ENCODE measurements around the gene TENT5C.

TENT5C gene

DNA sequence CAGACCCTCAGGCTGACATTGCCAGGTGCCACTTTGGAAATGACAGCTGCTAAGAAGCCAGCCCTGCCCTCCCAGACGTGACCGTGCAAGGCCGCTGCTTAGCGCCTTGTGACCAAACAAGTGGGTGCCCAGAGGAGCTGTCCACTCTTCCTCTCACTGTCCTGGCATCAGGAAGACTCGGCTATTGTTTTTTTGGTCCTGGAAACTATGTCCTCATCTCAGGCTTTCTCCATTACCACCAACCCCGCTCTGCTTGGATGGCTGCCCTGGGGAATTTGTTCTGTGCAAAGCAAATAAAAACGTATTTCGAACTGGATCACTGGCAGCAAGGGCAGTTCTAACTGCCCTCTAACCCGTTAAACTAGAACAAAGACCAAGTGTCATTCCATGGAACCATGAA lies 13.7 kb upstream of the TENT5C start:
- DNase-seq (ENCODE audit: low read depth) = no peak

- DNase-seq (ENCODE audit: low read depth) = no peak
Observed at GRCh38 chr1:117594261-117594990, 11.4 kb upstream of the TENT5C start.

DNA sequence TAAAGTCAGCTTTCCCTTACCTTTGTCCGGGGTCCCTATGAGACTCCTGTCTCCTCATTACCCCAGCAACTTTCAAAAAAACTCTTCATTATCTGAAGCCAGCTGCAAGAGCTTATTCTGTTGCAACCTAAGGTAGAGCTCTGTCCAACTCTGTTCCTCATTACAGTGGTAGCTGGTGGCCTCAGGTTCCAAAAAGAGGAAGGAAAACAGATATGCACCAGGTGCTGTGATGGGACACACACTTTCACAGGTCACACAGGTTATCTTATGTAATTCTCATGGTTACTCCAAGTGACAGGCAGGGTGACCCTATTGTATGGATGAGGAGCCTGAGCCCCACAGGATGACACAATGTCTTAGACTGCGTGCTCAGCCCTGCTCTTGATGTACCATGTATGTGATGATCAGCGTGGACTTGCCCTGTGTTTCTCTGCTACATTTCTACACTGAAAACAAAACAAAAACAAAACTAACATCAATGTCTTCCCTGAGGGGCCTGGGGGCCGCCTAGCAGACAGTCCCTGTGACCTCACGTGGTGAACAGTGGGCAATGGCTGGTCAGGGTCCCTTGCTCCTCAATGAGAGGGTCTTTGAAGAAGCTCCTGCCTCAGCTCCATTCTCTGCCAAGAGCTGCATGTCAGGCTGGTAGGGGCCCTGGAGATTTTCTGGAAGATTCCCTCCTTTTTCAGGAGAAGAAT lies 9.7 kb upstream of the TENT5C start:
- no peak for DNase-seq (ENCODE audit: low read depth)

GRCh38 chr1:117598489-117598888 lies 7.4 kb upstream of the TENT5C start:
- DNase-seq (ENCODE audit: low read depth) = no peak

- no peak for DNase-seq (ENCODE audit: low read depth)
Observed at GRCh38 chr1:117599286-117600221, 6.3 kb upstream of the TENT5C start.

- DNase-seq (ENCODE audit: low read depth) = no peak
Observed at GRCh38 chr1:117600325-117600943, 5.4 kb upstream of the TENT5C start.

DNA sequence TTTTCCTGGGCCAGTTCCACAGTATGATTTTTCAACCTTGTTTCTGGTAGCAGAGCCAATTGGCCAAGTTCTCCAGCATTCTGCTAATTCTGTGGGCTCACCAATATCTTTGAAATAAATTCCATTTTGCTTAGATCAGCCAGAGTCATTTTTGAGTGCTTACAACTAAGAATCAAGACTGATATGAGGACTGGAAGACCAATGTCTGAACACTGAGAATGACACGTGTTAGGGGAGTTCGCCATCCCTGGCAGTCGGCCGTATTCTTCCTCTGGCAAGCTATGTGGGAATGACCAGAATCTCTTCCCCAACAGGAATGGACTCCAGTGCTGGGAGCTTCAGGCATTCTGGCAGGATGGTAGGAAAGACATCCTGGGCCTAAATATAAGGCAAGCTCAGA lies 4.9 kb upstream of the TENT5C start:
- no peak for DNase-seq (ENCODE audit: low read depth)

- no peak for DNase-seq (ENCODE audit: low read depth)
Observed at GRCh38 chr1:117602862-117603261, 3.0 kb upstream of the TENT5C start.

DNA sequence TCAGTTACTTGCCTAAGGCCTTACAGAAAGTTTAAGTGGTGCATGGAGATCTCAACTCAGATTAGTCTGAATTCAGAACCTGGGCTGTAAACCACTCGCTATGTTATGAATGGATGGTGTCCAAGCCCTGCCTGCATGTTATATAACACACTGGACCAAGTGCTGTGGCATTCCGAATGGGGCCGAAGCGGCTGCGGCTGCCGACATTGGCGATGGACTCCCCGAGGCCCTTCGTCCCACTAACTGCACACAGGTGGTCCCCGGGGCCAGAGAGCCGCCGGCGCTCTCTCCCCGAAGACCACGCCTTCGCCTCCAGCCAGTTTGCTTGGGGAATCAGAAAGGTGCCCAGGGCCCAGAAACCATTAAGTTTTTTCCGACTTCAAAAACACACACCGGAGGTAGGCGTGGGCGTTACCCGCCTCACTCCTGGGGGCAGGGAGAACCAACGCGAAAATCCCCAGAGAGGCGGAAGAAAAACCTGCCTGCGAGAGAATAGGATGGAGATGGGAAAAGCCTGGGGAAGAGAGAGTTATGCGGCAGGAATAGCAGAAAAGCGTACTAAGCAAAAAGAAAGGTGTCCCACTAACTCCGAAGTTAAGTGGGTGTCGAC lies 579 bp upstream of the TENT5C start:
- peak; percentile 41 for DNase-seq (ENCODE audit: low read depth)

- DNase-seq (ENCODE audit: low read depth) = no peak
Observed at GRCh38 chr1:117606649-117607430, 992 bp downstream of the TENT5C start.

DNA sequence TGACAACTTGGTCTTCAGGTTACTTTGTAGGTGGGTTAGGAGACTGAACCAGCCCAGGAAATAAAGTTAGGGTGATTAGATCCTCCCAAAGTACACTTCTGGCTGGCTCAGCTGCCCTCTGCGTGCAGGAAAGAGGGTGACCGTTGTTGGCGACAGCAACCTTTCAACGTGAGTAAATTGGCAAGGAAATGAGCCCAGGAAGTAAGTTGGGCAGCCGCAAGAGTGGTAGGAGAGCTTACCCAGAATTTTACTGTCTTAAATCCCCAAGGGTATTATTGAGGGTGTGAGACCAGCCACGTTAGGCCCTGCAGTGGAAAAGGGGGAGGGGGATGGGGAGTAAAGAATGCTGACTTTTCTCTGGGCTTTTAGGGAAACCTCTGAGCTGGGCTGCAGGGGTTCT lies 1.6 kb downstream of the TENT5C start:
- no peak for DNase-seq (ENCODE audit: low read depth)

DNA sequence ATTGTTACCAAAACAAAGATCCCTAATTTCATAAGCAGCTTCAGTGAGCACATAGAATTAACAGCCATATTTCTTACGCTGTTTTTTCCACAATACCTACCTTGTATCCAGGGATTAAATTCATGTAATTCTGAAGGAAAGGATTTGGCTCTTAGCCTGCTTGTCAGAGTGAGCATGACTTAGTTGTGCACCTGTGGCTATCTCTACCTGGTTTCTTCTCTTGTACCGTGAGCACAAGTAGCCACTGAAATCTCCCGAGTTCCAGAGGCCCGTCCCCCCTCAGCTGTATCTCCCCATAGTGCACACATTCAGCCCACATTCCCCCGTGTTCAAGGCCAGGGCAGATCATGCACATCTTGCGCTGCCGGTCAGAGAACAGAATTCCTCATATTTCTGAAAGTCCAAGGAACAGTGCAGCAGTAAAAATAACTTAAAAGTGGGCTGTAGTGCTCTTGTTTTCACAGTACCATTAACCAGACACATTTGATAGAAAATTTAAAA lies 2.3 kb downstream of the TENT5C start:
- no peak for DNase-seq (ENCODE audit: low read depth)

DNA sequence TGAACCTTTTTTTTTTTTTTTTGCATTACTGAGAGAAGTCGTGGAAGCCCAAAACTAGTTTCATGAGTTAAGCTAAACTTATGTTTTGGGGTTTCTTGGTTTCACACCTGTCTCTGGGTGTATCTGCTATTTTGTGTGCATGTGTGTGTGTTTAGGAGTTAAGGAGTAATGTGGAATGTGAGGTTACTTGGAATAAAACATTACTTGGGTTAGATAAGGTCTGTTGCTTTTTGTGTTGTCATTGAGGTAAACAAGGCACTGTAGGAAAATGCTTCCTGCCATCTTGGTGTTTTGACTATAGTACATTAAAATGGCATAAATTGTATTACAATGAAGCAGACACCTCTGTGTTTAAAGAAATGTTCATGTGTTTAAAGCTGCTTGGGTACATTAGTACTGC lies 2.9 kb downstream of the TENT5C start:
- no peak for DNase-seq (ENCODE audit: low read depth)

- no peak for DNase-seq (ENCODE audit: low read depth)
Observed at GRCh38 chr1:117609471-117609911, 3.6 kb downstream of the TENT5C start.

- DNase-seq (ENCODE audit: low read depth) = no peak
Observed at GRCh38 chr1:117610036-117610435, 4.2 kb downstream of the TENT5C start.

DNA sequence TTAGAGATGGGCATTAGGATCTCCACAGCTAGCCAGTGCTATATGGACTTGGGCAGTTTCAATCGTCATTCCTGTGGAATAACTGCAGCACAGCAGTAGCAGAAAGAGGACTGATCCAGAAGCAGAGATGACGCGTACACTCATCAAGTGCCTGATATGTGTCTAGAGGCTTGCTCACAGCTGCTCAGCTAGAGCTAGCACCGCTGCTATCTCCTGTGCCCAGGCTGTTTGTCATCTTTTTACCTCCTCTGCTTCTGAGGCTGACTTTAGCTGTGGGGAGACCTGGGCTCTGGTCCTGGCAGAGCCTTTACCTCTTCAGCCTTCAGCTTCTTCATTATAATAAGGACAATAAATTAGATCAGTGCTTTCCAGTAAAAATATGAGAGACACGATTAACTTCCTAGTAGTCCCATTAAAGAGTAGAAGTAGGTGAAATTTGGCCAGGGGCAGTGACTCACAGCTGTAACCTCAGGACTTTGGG lies 5.3 kb downstream of the TENT5C start:
- no peak for DNase-seq (ENCODE audit: low read depth)

DNA sequence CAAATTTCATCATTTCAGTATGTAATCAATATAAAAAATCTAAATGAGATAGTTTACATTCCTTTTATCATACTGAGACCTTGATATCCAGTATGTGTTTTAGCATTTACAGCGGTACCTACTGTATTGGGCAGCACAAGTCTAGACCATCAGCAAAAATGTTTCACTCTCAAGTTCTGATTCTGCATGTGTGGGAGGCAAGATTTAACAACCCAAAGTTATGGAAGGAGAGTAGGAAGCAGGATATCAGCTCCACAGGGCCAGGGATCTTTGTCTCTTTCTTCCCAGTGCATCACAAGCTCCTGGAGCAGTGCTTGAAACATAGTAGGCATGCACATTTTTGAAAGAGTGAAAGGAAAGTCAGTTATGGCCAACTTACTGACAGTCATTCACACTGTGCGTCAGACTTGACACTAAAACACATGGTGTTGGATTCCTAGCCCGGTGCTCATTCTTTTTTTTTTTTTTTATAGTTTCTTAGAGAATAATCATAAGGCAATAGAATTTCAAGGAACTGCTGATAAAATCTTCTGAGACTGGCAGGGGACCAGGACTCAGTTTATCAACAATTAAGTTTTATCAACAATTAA lies 6.1 kb downstream of the TENT5C start:
- no peak for DNase-seq (ENCODE audit: low read depth)

GRCh38 chr1:117612517-117613248 lies 6.8 kb downstream of the TENT5C start:
- peak; percentile 82 for DNase-seq (ENCODE audit: low read depth)

- peak; percentile 37 for DNase-seq (ENCODE audit: low read depth)
Observed at GRCh38 chr1:117613249-117613968, 7.6 kb downstream of the TENT5C start.
